Transverse colon (tissue), 4 donors: Measurements from ENCODE around the gene C4BPA. TPM values are rescaled to one million over a fixed set of nuclear protein-coding genes. Genes with fewer than 3 reads are reported as not detected.

Source experiments
- DNase-seq: peaks from one replicate; pipeline ENCODE4 v3.0.0-alpha.2; 2019
- H3K27ac ChIP-seq, 4 donors: fragments of 200-600 bp; sonication (generic); 2 replicates each; pipeline ENCODE4 v1.5.1; 2016 to 2018; ENCODE audit warnings: inconsistent platforms in 4 of 4
- H3K27me3 ChIP-seq: fragments of 200-600 bp; sonication (generic); 2 replicates; pipeline ENCODE4 v1.5.1; 2017; ENCODE audit warnings: inconsistent platforms
- H3K36me3 ChIP-seq, 4 donors: fragments of 200-600 bp; sonication (generic); 2 replicates each; pipeline ENCODE4 v1.5.1; 2017 to 2019; ENCODE audit warnings: inconsistent platforms in 4 of 4
- H3K4me1 ChIP-seq, 4 donors: fragments of 200-600 bp; sonication (generic); 2 replicates each; pipeline ENCODE4 v1.5.1; 2017 to 2020; ENCODE audit warnings: inconsistent platforms in 4 of 4
- H3K4me3 ChIP-seq, 4 donors: fragments of 200-600 bp; sonication (generic); 1 replicate in 1 of 4; 2 replicates in 3 of 4; pipeline versions ENCODE4 v1.5.1 to v1.6.1; 2017 to 2019; ENCODE audit warnings: inconsistent platforms in 4 of 4
- H3K9me3 ChIP-seq, 2 donors: fragments of 200-600 bp; sonication (generic); 2 replicates each; pipeline ENCODE4 v1.5.1; 2017 to 2019; ENCODE audit warnings: inconsistent platforms in 2 of 2
- CTCF ChIP-seq, 5 experiments: fragments of 200-600 bp in 3 of 5; fragments of 450-650 bp in 2 of 5; sonication (generic) in 3 of 5; IDR thresholded peaks; 1 replicate in 2 of 5; 2 replicates in 3 of 5; pipeline ENCODE4 v1.5.1; 2016 to 2017; ENCODE audit warnings: antibody characterized with exemption in 5 of 5, inconsistent platforms in 3 of 5, mild to moderate bottlenecking in 2 of 5, moderate library complexity in 1 of 5
- EP300 ChIP-seq: sonication (generic); formaldehyde crosslinking; IDR thresholded peaks from one replicate; pipeline ENCODE4 v1.6.1; 2017; ENCODE audit warnings: antibody characterized with exemption, low read depth
- POLR2A ChIP-seq: fragments of 450-650 bp; IDR thresholded peaks from one replicate; pipeline ENCODE4 v1.6.1; 2016; ENCODE audit warnings: antibody characterized with exemption, mild to moderate bottlenecking, moderate library complexity
- POLR2AphosphoS5 ChIP-seq, 3 donors: sonication (generic); formaldehyde crosslinking; IDR thresholded peaks; one replicate each; pipeline ENCODE4 v1.6.1; 2016; ENCODE audit warnings: antibody characterized with exemption in 3 of 3
- WGBS, 2 donors: methylation state at CpG; one replicate each; pipeline ENCODE4 v1.1.5; 2018; ENCODE audit warnings: low coverage in 1 of 2; 5-methylcytosine and 5-hydroxymethylcytosine counted together
- in situ Hi-C, 4 donors: fragments of 200-750 bp; cut with MboI; loops; one replicate each; pipeline versions ENCODE4 v1.15.0 to v1.15.1; 2017; ENCODE audit warnings: low sequenced_read_pairs in 3 of 4, low pct_ligation_motif_present in 1 of 4, low pct_unique_long_range_greater_than_20kb in 1 of 4
- intact Hi-C: fragments of 100-400 bp; cut with DNase I; formaldehyde crosslinking; loops from one replicate; pipeline ENCODE4 v1.15.1; 2023; ENCODE audit warnings: low total_unique reads
- total RNA-seq, 4 donors: library from RNA; depleted of rRNA; stranded (reverse); fragments of >200 nt; gene quantifications; one replicate each; pipeline ENCODE4 v1.1.0, GENCODE V29; 2016

The C4BPA gene
- total RNA-seq, 4 donors from 2014 or later = 2.2 to 4.4 (median 2.5) TPM; not detected in 1

GRCh38 chr1:207081088-207081487 lies 22.9 kb upstream of the C4BPA start:
- no peaks in the 10 kb centered on the region for H3K9me3 ChIP-seq
- H3K36me3 ChIP-seq = peaks cover 0 to 5% (median 0%) of the 10 kb centered on the region in 4 donors
- 62 to 63% methylated on average over 2 of the region's 2 CpGs for WGBS, 2 donors
- no peak for DNase-seq
- H3K4me1 ChIP-seq = peaks cover 0 to 15% (median 4%) of the 10 kb centered on the region in 4 donors
- no peak overlapping the region for H3K4me3 ChIP-seq
- in situ Hi-C loops (loop anchor here in 3 of 4 donors (10.0 to 25.0 kb wide), 3 partner anchors 324 to 431 kb away; partner anchors contain the start of gene CR1 (in 2 of the 3)), intact Hi-C loops (loop anchor here (10.0 kb wide), 1 partner anchor 324 kb away; no protein-coding TSS in a partner anchor)
- H3K27ac ChIP-seq = no peak overlapping the region
- no peaks in the 10 kb centered on the region for H3K27me3 ChIP-seq
- no peak for TF ChIP-seq EP300
- no peak for TF ChIP-seq POLR2A
- no peak for TF ChIP-seq CTCF (IDR thresholded peaks at IDR 0.05)
- no peak for TF ChIP-seq POLR2AphosphoS5 (IDR thresholded peaks at IDR 0.05)

- H3K4me3 ChIP-seq = no peak overlapping the region
- H3K36me3 ChIP-seq = peaks cover 0 to 5% (median 0%) of the 10 kb centered on the region in 4 donors
Measured at GRCh38 chr1:207081806-207082205, 22.2 kb upstream of the C4BPA start.

GRCh38 chr1:207084232-207084631 lies 19.8 kb upstream of the C4BPA start:
- Histone ChIP-seq H3K27ac (no peak overlapping the region), H3K36me3 (peaks cover 0 to 2% (median 0%) of the 10 kb centered on the region in 4 donors), H3K4me3 (no peak overlapping the region), H3K4me1 (peaks cover 0 to 10% (median 8%) of the 10 kb centered on the region in 4 donors), H3K9me3 (no peaks in the 10 kb centered on the region), H3K27me3 (no peaks in the 10 kb centered on the region)
- in situ Hi-C loops (loop anchor here in 3 of 4 donors (10.0 to 25.0 kb wide), 3 partner anchors 321 to 428 kb away; partner anchors contain the start of gene CR1 (in 2 of the 3)), intact Hi-C loops (loop anchor here (10.0 kb wide), 1 partner anchor 321 kb away; no protein-coding TSS in a partner anchor)
- TF ChIP-seq CTCF (IDR thresholded peaks at IDR 0.05) (no peak), POLR2AphosphoS5 (IDR thresholded peaks at IDR 0.05) (no peak), EP300 (no peak), POLR2A (no peak)
- no peak for DNase-seq
- 50 to 56% methylated on average over 1 to 2 of the region's 2 CpGs for WGBS, 2 donors

More at GRCh38 chr1:207081806-207082205, 22.2 kb upstream of the C4BPA start:
- no peaks in the 10 kb centered on the region for H3K27me3 ChIP-seq
- intact Hi-C loops (loop anchor here (10.0 kb wide), 1 partner anchor 323 kb away; no protein-coding TSS in a partner anchor), in situ Hi-C loops (loop anchor here in 3 of 4 donors (10.0 to 25.0 kb wide), 3 partner anchors 323 to 430 kb away; partner anchors contain the start of gene CR1 (in 2 of the 3))
- H3K4me1 ChIP-seq = peaks cover 0 to 13% (median 4%) of the 10 kb centered on the region in 4 donors
- no peaks in the 10 kb centered on the region for H3K9me3 ChIP-seq
- 74 to 100% methylated on average over 1 to 2 of the region's 2 CpGs for WGBS, 2 donors
- no peak overlapping the region for H3K27ac ChIP-seq
- no peak for TF ChIP-seq POLR2A
- no peak for TF ChIP-seq CTCF (IDR thresholded peaks at IDR 0.05)
- no peak for TF ChIP-seq EP300
- TF ChIP-seq POLR2AphosphoS5 (IDR thresholded peaks at IDR 0.05) = no peak
- DNase-seq = no peak

GRCh38 chr1:207084701-207085180 lies 19.3 kb upstream of the C4BPA start:
- Histone ChIP-seq H3K36me3 (no peaks in the 10 kb centered on the region), H3K4me3 (no peak overlapping the region), H3K27me3 (no peaks in the 10 kb centered on the region), H3K4me1 (peaks cover 0 to 14% (median 12%) of the 10 kb centered on the region in 4 donors), H3K27ac (no peak overlapping the region), H3K9me3 (no peaks in the 10 kb centered on the region)
- intact Hi-C loops (loop anchor here (10.0 kb wide), 1 partner anchor 320 kb away; no protein-coding TSS in a partner anchor), in situ Hi-C loops (loop anchor here in 3 of 4 donors (5.0 to 25.0 kb wide), 5 partner anchors 318 to 428 kb away; partner anchors contain the start of gene CR1 (in 2 of the 3))
- 25 to 26% methylated on average over 7 to 8 of the region's 8 CpGs for WGBS, 2 donors
- peak; percentile 56 to 84 (median 60) for TF ChIP-seq CTCF (IDR thresholded peaks at IDR 0.05)
- TF ChIP-seq EP300 = no peak
- DNase-seq = peak; percentile 58
